Hepatocyte (in vitro differentiated cells): ENCODE data around the gene HNRNPA1. TPM values are rescaled to one million over a fixed set of nuclear protein-coding genes. Genes with fewer than 3 reads are reported as not detected.

Source experiments
- DNase-seq: peaks from one replicate; pipeline ENCODE4 v3.0.0-alpha.2; 2016; ENCODE audit warnings: low spot score
- H2AFZ ChIP-seq: fragments of 200-600 bp; sonication (generic); 2 replicates; pipeline ENCODE4 v1.6.0; 2016; ENCODE audit warnings: antibody characterized with exemption, mild to moderate bottlenecking
- H3K27ac ChIP-seq: fragments of 200-600 bp; sonication (generic); 2 replicates; pipeline ENCODE4 v1.5.1; 2016; ENCODE audit warnings: mild to moderate bottlenecking
- H3K27me3 ChIP-seq: fragments of 200-600 bp; sonication (generic); 2 replicates; pipeline ENCODE4 v1.6.1; 2016
- H3K36me3 ChIP-seq: fragments of 200-600 bp; sonication (generic); replicated peaks from 2 replicates; pipeline ENCODE4 v1.5.1; 2016; ENCODE audit warnings: low read depth; ENCODE audit not compliant: insufficient read depth
- H3K4me1 ChIP-seq: fragments of 200-600 bp; sonication (generic); 2 replicates; pipeline ENCODE4 v1.5.1; 2016; ENCODE audit warnings: mild to moderate bottlenecking, moderate library complexity; ENCODE audit not compliant: insufficient read depth
- H3K4me2 ChIP-seq: fragments of 200-600 bp; sonication (generic); 2 replicates; pipeline ENCODE4 v1.6.0; 2016
- H3K4me3 ChIP-seq: fragments of 200-600 bp; sonication (generic); 2 replicates; pipeline ENCODE4 v1.5.1; 2016; ENCODE audit warnings: mild to moderate bottlenecking
- H3K79me2 ChIP-seq: fragments of 200-600 bp; sonication (generic); 2 replicates; pipeline ENCODE4 v1.6.0; 2017; ENCODE audit warnings: mild to moderate bottlenecking
- H3K9me2 ChIP-seq: fragments of 200-600 bp; sonication (generic); replicated peaks from 2 replicates; pipeline ENCODE4 v1.6.0; 2017; ENCODE audit warnings: mild to moderate bottlenecking; ENCODE audit not compliant: insufficient read depth
- H3K9me3 ChIP-seq: fragments of 200-600 bp; sonication (generic); 2 replicates; pipeline ENCODE4 v1.5.1; 2016; ENCODE audit warnings: low read depth, mild to moderate bottlenecking
- H4K20me1 ChIP-seq: fragments of 200-600 bp; sonication (generic); 2 replicates; pipeline ENCODE4 v1.6.0; 2016; ENCODE audit warnings: mild to moderate bottlenecking; ENCODE audit not compliant: insufficient read depth, poor library complexity, severe bottlenecking
- EZH2 ChIP-seq: fragments of 200-600 bp; sonication (generic); IDR thresholded peaks from 2 replicates; pipeline ENCODE4 v1.6.1; 2016; ENCODE audit warnings: antibody characterized with exemption, mild to moderate bottlenecking, borderline replicate concordance
- EZH2phosphoT487 ChIP-seq: fragments of 200-600 bp; sonication (generic); IDR thresholded peaks from one replicate; pipeline ENCODE4 v1.6.1; 2018; ENCODE audit warnings: antibody characterized with exemption, mild to moderate bottlenecking, low read depth, moderate library complexity; ENCODE audit not compliant: unreplicated experiment, severe bottlenecking
- WGBS: methylation state at CpG from one replicate; pipeline ENCODE4 v1.1.6; 2016; ENCODE audit warnings: low lambda C conversion rate; ENCODE audit errors: missing lambda C conversion rate; 5-methylcytosine and 5-hydroxymethylcytosine counted together
- polyA plus RNA-seq: library from polyadenylated mRNA; unstranded; fragments of >200 nt; fragmentation: Nextera tagmentation; extraction: Ambion mirVana; gene quantifications from 2 replicates; pipeline ENCODE4 v1.2.1, GENCODE V29; 2016
- total RNA-seq: library from RNA; depleted of rRNA; stranded (reverse); fragments of >200 nt; gene quantifications from 2 replicates; pipeline ENCODE4 v1.2.3, GENCODE V29; 2014
- TF ChIP-seq, protein P1 (sequence below): fragments of 200-600 bp; sonication (generic); IDR thresholded peaks from 2 replicates; pipeline ENCODE4 v1.5.1; 2016; ENCODE audit warnings: antibody characterized with exemption, mild to moderate bottlenecking; ENCODE audit not compliant: poor library complexity

HNRNPA1 gene
- total and polyA plus RNA-seq, 2 experiments from 2014 or later: 467 to 482 TPM

DNA sequence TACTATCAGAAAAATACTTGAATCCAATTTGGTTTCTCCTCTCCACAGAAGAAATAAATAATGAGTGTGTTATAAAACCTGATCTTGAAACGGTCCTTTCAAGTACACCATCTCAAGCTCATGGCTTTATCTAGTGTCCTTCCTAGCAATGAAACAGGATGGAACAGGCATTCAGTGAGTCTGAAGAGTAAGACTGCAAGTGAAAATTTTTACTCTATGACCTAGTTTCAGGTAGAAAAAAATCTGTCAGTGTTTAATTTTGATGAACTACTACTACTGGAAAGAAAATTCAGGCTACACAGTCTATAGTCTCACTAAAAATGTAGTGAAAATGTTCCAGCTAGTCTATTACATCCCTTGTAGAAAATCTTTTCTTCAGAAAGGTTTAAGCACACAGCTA, 8.3 kb upstream of the HNRNPA1 start:
- peaks cover 92% of the 10 kb centered on the region for H3K79me2 ChIP-seq

GRCh38 chr12:54273981-54274380, 6.5 kb upstream of the HNRNPA1 start:
- Histone ChIP-seq H4K20me1 (no peaks in the 10 kb centered on the region), H3K79me2 (peaks cover 97% of the 10 kb centered on the region), H3K4me2 (no peak overlapping the region), H3K4me1 (peaks cover 9% of the 10 kb centered on the region), H3K27me3 (no peaks in the 10 kb centered on the region), H2AFZ (no peak overlapping the region), H3K27ac (no peak overlapping the region), H3K4me3 (no peak overlapping the region), H3K9me3 (no peaks in the 10 kb centered on the region), H3K36me3 (no peaks in the 10 kb centered on the region), H3K9me2 (no peaks in the 10 kb centered on the region)
- WGBS: 69% methylated on average over 2 of the region's 2 CpGs
- DNase-seq: no peak
- TF ChIP-seq EZH2: no peak
- TF ChIP-seq, protein P1, sequence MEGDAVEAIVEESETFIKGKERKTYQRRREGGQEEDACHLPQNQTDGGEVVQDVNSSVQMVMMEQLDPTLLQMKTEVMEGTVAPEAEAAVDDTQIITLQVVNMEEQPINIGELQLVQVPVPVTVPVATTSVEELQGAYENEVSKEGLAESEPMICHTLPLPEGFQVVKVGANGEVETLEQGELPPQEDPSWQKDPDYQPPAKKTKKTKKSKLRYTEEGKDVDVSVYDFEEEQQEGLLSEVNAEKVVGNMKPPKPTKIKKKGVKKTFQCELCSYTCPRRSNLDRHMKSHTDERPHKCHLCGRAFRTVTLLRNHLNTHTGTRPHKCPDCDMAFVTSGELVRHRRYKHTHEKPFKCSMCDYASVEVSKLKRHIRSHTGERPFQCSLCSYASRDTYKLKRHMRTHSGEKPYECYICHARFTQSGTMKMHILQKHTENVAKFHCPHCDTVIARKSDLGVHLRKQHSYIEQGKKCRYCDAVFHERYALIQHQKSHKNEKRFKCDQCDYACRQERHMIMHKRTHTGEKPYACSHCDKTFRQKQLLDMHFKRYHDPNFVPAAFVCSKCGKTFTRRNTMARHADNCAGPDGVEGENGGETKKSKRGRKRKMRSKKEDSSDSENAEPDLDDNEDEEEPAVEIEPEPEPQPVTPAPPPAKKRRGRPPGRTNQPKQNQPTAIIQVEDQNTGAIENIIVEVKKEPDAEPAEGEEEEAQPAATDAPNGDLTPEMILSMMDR: no peak
- TF ChIP-seq EZH2phosphoT487: no peak

More for the DNA sequence above, 8.3 kb upstream of the HNRNPA1 start:
- no peak overlapping the region for H3K4me3 ChIP-seq
- no peak overlapping the region for H2AFZ ChIP-seq
- no peak overlapping the region for H3K4me2 ChIP-seq
- H3K27me3 ChIP-seq: no peaks in the 10 kb centered on the region
- no peaks in the 10 kb centered on the region for H3K4me1 ChIP-seq
- no peaks in the 10 kb centered on the region for H3K9me2 ChIP-seq
- H3K36me3 ChIP-seq: no peaks in the 10 kb centered on the region
- WGBS: 89% methylated on average over 1 of the region's 1 CpG
- no peak overlapping the region for H3K27ac ChIP-seq
- no peak for DNase-seq
- no peaks in the 10 kb centered on the region for H3K9me3 ChIP-seq
- H4K20me1 ChIP-seq: no peaks in the 10 kb centered on the region
- TF ChIP-seq, protein P1: no peak
- TF ChIP-seq EZH2 (no peak), EZH2phosphoT487 (no peak)

- DNase-seq: no peak
- H4K20me1 ChIP-seq: peaks cover 3% of the 10 kb centered on the region
- peaks cover 81% of the 10 kb centered on the region for H3K79me2 ChIP-seq
- no peak overlapping the region for H3K27ac ChIP-seq
- H3K9me2 ChIP-seq: no peaks in the 10 kb centered on the region
- H3K36me3 ChIP-seq: no peaks in the 10 kb centered on the region
- TF ChIP-seq, protein P1: no peak
- TF ChIP-seq EZH2 (no peak), EZH2phosphoT487 (no peak)
- H2AFZ ChIP-seq: no peak overlapping the region
- no peak overlapping the region for H3K4me3 ChIP-seq
- H3K4me1 ChIP-seq: peaks cover 9% of the 10 kb centered on the region
- H3K9me3 ChIP-seq: no peaks in the 10 kb centered on the region
- no peak overlapping the region for H3K4me2 ChIP-seq
- H3K27me3 ChIP-seq: no peaks in the 10 kb centered on the region
- 93% methylated on average over 3 of the region's 3 CpGs for WGBS
These were observed 4.2 kb upstream of the HNRNPA1 start for GRCh38 chr12:54276368-54276767.

DNA sequence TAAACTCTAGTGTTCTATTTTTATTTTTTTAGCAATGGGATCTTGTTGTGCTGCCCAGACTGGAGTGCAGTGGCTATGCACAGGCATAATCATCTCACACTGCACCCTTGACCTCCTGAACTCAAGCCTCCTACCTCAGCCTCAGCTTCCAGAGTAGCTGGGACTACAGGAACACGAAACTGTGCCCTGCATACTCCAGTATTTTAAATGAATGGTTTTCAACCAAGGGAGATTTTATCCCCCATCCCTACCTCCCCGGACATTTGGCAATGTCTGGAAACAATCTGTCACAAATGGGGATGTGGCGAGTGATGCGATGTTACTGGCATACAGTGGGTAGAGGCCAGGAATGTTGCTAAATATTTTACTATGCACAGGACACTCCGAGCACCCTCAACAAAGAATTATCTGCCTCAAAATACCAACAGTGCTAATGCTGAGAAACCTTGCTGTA, 2.7 kb upstream of the HNRNPA1 start:
- H3K4me1 ChIP-seq: peaks cover 17% of the 10 kb centered on the region
- 36% methylated on average over 5 of the region's 5 CpGs for WGBS
- H3K27ac ChIP-seq: peak overlapping the region; percentile 87
- no peak overlapping the region for H2AFZ ChIP-seq
- no peaks in the 10 kb centered on the region for H3K36me3 ChIP-seq
- DNase-seq: no peak
- H3K9me2 ChIP-seq: no peaks in the 10 kb centered on the region
- H3K79me2 ChIP-seq: peaks cover 82% of the 10 kb centered on the region
- H3K9me3 ChIP-seq: no peaks in the 10 kb centered on the region
- peaks cover 18% of the 10 kb centered on the region for H4K20me1 ChIP-seq
- no peaks in the 10 kb centered on the region for H3K27me3 ChIP-seq
- peak overlapping the region; percentile 79 for H3K4me2 ChIP-seq
- peak overlapping the region; percentile 50 for H3K4me3 ChIP-seq
- TF ChIP-seq, protein P1: no peak
- no peak for TF ChIP-seq EZH2
- TF ChIP-seq EZH2phosphoT487: no peak
